Measurements from ENCODE around the gene UBE2J2.

UBE2J2 gene

DNA sequence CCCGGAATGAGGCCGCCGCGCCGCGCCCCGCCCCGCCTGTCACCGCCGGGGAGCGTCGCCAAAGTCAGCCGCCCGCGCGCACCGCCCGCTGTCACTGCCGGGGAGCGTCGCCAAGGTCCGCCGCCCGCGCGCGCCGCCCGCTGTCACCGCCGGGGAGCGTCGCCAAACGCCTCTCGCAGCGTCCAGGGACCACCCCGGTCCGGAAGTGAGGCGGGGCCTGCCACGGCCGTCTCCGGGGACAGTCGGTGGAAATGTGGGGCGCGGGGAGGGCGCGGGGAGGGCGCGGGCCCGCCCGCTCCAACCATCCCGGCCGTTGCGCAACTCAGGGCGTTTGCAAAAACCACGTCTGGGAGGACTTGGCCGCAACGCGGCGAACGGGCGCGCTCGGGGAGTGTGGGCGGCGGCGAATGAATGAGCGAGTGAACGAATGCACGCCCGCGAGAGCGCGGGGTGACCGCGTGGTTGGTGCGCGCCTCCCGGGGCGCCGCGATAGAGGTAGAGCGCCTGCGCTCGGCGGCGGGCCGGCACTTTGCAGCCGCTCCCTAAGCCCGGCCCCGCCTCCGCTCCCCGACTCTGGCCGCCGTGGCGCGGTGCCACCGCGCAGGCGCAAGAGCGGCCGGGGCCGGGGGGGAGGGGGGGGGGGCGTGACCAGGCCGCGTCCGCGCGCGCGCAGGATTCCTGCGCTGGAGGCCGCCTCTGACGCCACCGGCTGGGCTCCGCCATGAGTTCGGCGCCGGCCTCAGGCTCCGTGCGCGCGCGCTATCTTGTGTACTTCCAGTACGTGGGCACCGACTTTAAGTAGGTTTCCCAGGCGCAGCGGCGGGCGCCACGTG lies 34.5 kb upstream of the UBE2J2 start, which contains the start of the genes ACAP3 and PUSL1:
Gene ACAP3, minus strand, starts transcription at position 8 of the 833 bp plus-strand sequence. CDS start 115 bp downstream, outside the sequence.
Gene PUSL1, plus strand, starts transcription at position 675 of the 833 bp plus-strand sequence. Its CDS starts 47 bp downstream, at position 722.
- TF ChIP-seq, protein P1, sequence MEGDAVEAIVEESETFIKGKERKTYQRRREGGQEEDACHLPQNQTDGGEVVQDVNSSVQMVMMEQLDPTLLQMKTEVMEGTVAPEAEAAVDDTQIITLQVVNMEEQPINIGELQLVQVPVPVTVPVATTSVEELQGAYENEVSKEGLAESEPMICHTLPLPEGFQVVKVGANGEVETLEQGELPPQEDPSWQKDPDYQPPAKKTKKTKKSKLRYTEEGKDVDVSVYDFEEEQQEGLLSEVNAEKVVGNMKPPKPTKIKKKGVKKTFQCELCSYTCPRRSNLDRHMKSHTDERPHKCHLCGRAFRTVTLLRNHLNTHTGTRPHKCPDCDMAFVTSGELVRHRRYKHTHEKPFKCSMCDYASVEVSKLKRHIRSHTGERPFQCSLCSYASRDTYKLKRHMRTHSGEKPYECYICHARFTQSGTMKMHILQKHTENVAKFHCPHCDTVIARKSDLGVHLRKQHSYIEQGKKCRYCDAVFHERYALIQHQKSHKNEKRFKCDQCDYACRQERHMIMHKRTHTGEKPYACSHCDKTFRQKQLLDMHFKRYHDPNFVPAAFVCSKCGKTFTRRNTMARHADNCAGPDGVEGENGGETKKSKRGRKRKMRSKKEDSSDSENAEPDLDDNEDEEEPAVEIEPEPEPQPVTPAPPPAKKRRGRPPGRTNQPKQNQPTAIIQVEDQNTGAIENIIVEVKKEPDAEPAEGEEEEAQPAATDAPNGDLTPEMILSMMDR (IDR thresholded peaks at IDR 0.05) = peak in 1 of 2 experiments; percentile 7
- Histone ChIP-seq H3K27me3 (no peaks in the 10 kb centered on the region), H3K4me3 (peak within 1 kb of the TSS; percentile 80 to 94), H3K36me3 (peaks cover 19 to 27% (median 26%) of the 10 kb centered on the region in 3 donors), H3K4me1 (peaks cover 0 to 58% (median 49%) of the 10 kb centered on the region in 4 donors), H3K9me3 (no peaks in the 10 kb centered on the region), H3K27ac (peak within 1 kb of the TSS; percentile 92 to 97)
- intact Hi-C loops (cut with DNase I; ENCODE audit: low total_unique reads) = no loop called here
- DNase-seq = peak; percentile 91 to 95

GRCh38 chr1:1307261-1307922 lies 33.7 kb upstream of the UBE2J2 start:
- peaks cover 12 to 20% (median 19%) of the 10 kb centered on the region in 3 donors for H3K36me3 ChIP-seq
- H3K4me1 ChIP-seq = peaks cover 0 to 58% (median 49%) of the 10 kb centered on the region in 4 donors

GRCh38 chr1:1306661-1307260 lies 33.1 kb upstream of the UBE2J2 start:
- DNase-seq = no peak
- peaks cover 0 to 58% (median 49%) of the 10 kb centered on the region in 4 donors for H3K4me1 ChIP-seq

More at GRCh38 chr1:1307261-1307922, 33.7 kb upstream of the UBE2J2 start:
- TF ChIP-seq, protein P1 (IDR thresholded peaks at IDR 0.05) = no peak
- peak in 1 of 2 donors; percentile 37 for DNase-seq
- Histone ChIP-seq H3K27ac (peak overlapping the region; percentile 92 to 97), H3K9me3 (no peaks in the 10 kb centered on the region), H3K4me3 (peak overlapping the region; percentile 80 to 94), H3K27me3 (no peaks in the 10 kb centered on the region)
- intact Hi-C loops (cut with DNase I; ENCODE audit: low total_unique reads) = no loop called here

DNA sequence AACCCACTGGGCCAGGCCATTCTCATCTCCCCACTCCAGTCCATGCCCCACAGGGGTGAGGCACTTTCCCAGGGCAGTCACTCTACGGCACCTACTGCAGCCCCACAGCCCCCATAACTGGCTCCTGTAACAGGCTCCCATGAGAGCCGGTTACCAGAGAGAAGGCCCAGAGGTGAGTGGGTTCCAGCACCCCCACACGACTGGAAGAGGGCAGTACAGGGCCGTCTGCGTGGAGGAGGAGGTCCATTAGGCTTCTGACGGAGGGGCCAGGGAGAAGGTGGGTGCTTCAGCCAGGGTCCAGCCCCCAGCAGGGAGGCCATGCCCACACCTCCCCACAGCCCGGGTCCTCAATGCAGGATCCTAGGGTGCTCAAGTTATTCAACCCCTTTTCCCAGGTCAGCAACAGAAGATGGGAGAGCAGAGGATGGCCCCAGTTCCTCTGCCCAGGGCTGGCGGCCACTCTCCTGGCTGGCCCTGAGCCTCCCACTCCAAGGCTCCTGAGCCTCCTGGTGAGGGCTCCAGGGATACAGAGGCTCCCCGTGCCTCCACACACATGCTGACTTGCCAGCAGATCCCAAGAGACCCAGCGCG lies 32.5 kb upstream of the UBE2J2 start:
- H3K4me1 ChIP-seq = peaks cover 0 to 58% (median 49%) of the 10 kb centered on the region in 4 donors
- peaks cover 6 to 8% (median 6%) of the 10 kb centered on the region in 3 donors for H3K36me3 ChIP-seq
- H3K27me3 ChIP-seq = no peaks in the 10 kb centered on the region
- DNase-seq = no peak
- TF ChIP-seq, protein P1 (IDR thresholded peaks at IDR 0.05) = no peak
- intact Hi-C loops (cut with DNase I; ENCODE audit: low total_unique reads) = no loop called here
- H3K27ac ChIP-seq = peak overlapping the region in 1 of 2 donors; percentile 46
- H3K4me3 ChIP-seq = peak overlapping the region; percentile 80 to 94
- H3K9me3 ChIP-seq = no peaks in the 10 kb centered on the region

More at GRCh38 chr1:1306661-1307260, 33.1 kb upstream of the UBE2J2 start:
- H3K9me3 ChIP-seq = no peaks in the 10 kb centered on the region
- no peaks in the 10 kb centered on the region for H3K27me3 ChIP-seq
- H3K4me3 ChIP-seq = peak overlapping the region; percentile 80 to 94
- intact Hi-C loops (cut with DNase I; ENCODE audit: low total_unique reads) = no loop called here
- H3K36me3 ChIP-seq = peaks cover 11 to 14% (median 12%) of the 10 kb centered on the region in 3 donors
- peak overlapping the region; percentile 92 to 97 for H3K27ac ChIP-seq
- TF ChIP-seq, protein P1 (IDR thresholded peaks at IDR 0.05) = no peak

All from tibial artery (tissue), 4 donors.